H1 (cell line): ENCODE results near the gene ODR4. TPM values are rescaled to one million over a fixed set of nuclear protein-coding genes. Genes with fewer than 3 reads are reported as not detected.
"Not testable (repeated sequence)": the region's sequence is repeated elsewhere in the genome, so short reads cannot be mapped to it uniquely, and the experiment has no call there.

Source experiments
- CTCF ChIA-PET: fragments of 300-600 bp; sonication (Branson Sonifier 250); formaldehyde crosslinking; loops from one replicate; lab custom pipeline; 2021; ENCODE audit not compliant: partially characterized antibody; lab: Charles Lee
- POLR2A ChIA-PET: fragments of 300-600 bp; sonication (Branson Sonifier 250); formaldehyde crosslinking; loops from one replicate; lab custom pipeline; 2021; ENCODE audit warnings: inconsistent platforms; ENCODE audit not compliant: partially characterized antibody; lab: Charles Lee
- DNase-seq, 2 experiments: peaks; one replicate each; pipeline versions ENCODE4 v3.0.0 to v3.0.0-alpha.2; 2010 to 2022; ENCODE audit warnings: low spot score in 2 of 2, low read depth in 1 of 2, mixed read lengths in 1 of 2
- FAIRE-seq: peaks from 2 replicates; lab custom pipeline; 2011; peaks lifted over from hg19 to GRCh38; lab: Jason Lieb, UNC
- H2AFZ ChIP-seq: 2 replicates; pipeline ENCODE4 v1.8.1; 2012; ENCODE audit warnings: low read length, inconsistent platforms
- H2AK5ac ChIP-seq: 2 replicates; pipeline ENCODE4 v1.6.1; 2013; ENCODE audit warnings: low read depth, low read length
- H2BK120ac ChIP-seq: replicated peaks from 2 replicates; pipeline ENCODE3; 2013; ENCODE audit warnings: low read depth, low read length, inconsistent platforms
- H2BK12ac ChIP-seq: 2 replicates; pipeline ENCODE4 v1.6.1; 2013; ENCODE audit warnings: low read depth, low read length
- H2BK15ac ChIP-seq: 2 replicates; pipeline ENCODE4 v1.6.1; 2013; ENCODE audit warnings: low read length
- H2BK20ac ChIP-seq: 2 replicates; pipeline ENCODE4 v1.6.1; 2013; ENCODE audit warnings: low read length
- H2BK5ac ChIP-seq: 2 replicates; pipeline ENCODE4 v1.6.1; 2013; ENCODE audit warnings: low read depth, low read length
- H3K14ac ChIP-seq: 2 replicates; pipeline ENCODE4 v1.6.1; 2013; ENCODE audit warnings: inconsistent platforms; ENCODE audit not compliant: insufficient read length
- H3K18ac ChIP-seq: 2 replicates; pipeline ENCODE4 v1.6.1; 2013; ENCODE audit warnings: low read length; ENCODE audit errors: extremely low read depth
- H3K23ac ChIP-seq: 2 replicates; pipeline ENCODE4 v1.6.1; 2013; ENCODE audit warnings: inconsistent platforms; ENCODE audit not compliant: insufficient read length
- H3K23me2 ChIP-seq: 2 replicates; pipeline ENCODE4 v1.6.1; 2013; ENCODE audit warnings: low read depth, low read length
- H3K27ac ChIP-seq: 2 replicates; pipeline ENCODE4 v1.6.1; 2011; ENCODE audit warnings: low read depth, low read length, inconsistent platforms
- H3K27me3 ChIP-seq, 4 experiments: replicated peaks in 1 of 4; 1 replicate in 1 of 4; 2 replicates in 3 of 4; pipeline versions ENCODE4 v1.6.1 to v1.8.1; 2011 to 2013; ENCODE audit warnings: low read length in 3 of 4, mild to moderate bottlenecking in 3 of 4, inconsistent platforms in 2 of 4, mixed read lengths in 2 of 4, moderate library complexity in 1 of 4; ENCODE audit not compliant: control insufficient read depth in 3 of 4, insufficient read depth in 3 of 4; ENCODE audit errors: extremely low read depth in 1 of 4
- H3K36me3 ChIP-seq, 4 experiments: 2 replicates each; pipeline versions ENCODE4 v1.6.1 to v1.8.1; 2011 to 2013; ENCODE audit warnings: mild to moderate bottlenecking in 4 of 4, low read length in 3 of 4, moderate library complexity in 2 of 4, control low read depth in 1 of 4, inconsistent platforms in 1 of 4; ENCODE audit not compliant: insufficient read depth in 4 of 4, control insufficient read depth in 2 of 4
- H3K4ac ChIP-seq: replicated peaks from 2 replicates; pipeline ENCODE3; 2013; ENCODE audit warnings: low read length, low read depth, mixed read lengths, inconsistent platforms; ENCODE audit not compliant: insufficient read length
- H3K4me1 ChIP-seq, 4 experiments: replicated peaks in 1 of 4; 1 replicate in 1 of 4; 2 replicates in 3 of 4; pipeline versions ENCODE4 v1.6.1 to v1.8.1; 2011 to 2013; ENCODE audit warnings: low read length in 3 of 4, inconsistent platforms in 2 of 4, mixed read lengths in 1 of 4; ENCODE audit not compliant: insufficient read depth in 4 of 4, control insufficient read depth in 3 of 4
- H3K4me2 ChIP-seq, 2 experiments: 2 replicates each; pipeline versions ENCODE4 v1.6.1 to v1.8.1; 2011 to 2013; ENCODE audit warnings: low read depth in 2 of 2, low read length in 2 of 2, control low read depth in 1 of 2, inconsistent platforms in 1 of 2, mild to moderate bottlenecking in 1 of 2; ENCODE audit not compliant: insufficient read depth in 1 of 2
- H3K4me3 ChIP-seq, 4 experiments: fragments of 200-600, 300-600 bp in 1 of 4; sonication (generic), shearing (Covaris generic), sonication (Bioruptor Twin) in 1 of 4; 2 replicates each; pipeline versions ENCODE4 v1.5.1 to v1.8.1; 2011 to 2016; ENCODE audit warnings: low read length in 4 of 4, low read depth in 3 of 4, control low read depth in 2 of 4, inconsistent platforms in 2 of 4, mild to moderate bottlenecking in 2 of 4, mixed read lengths in 1 of 4, moderate library complexity in 1 of 4; ENCODE audit not compliant: insufficient read depth in 2 of 4; ENCODE audit errors: extremely low read depth in 1 of 4
- H3K56ac ChIP-seq: replicated peaks from 2 replicates; pipeline ENCODE3; 2013; ENCODE audit warnings: low read depth, mild to moderate bottlenecking, mixed read lengths, low read length, inconsistent platforms; ENCODE audit not compliant: insufficient read length
- H3K79me1 ChIP-seq: 2 replicates; pipeline ENCODE4 v1.6.1; 2013; ENCODE audit warnings: low read depth, low read length, control low read depth
- H3K79me2 ChIP-seq, 2 experiments: 2 replicates each; pipeline versions ENCODE4 v1.6.1 to v1.8.1; 2012 to 2013; ENCODE audit warnings: low read length in 2 of 2, mild to moderate bottlenecking in 2 of 2, inconsistent platforms in 1 of 2; ENCODE audit not compliant: insufficient read depth in 2 of 2, control insufficient read depth in 1 of 2
- H3K9ac ChIP-seq, 4 experiments: replicated peaks in 1 of 4; 1 replicate in 1 of 4; 2 replicates in 3 of 4; pipeline versions ENCODE4 v1.6.1 to v1.8.1; 2011 to 2013; ENCODE audit warnings: low read depth in 3 of 4, low read length in 3 of 4, control low read depth in 2 of 4, mild to moderate bottlenecking in 2 of 4, moderate library complexity in 2 of 4, inconsistent platforms in 1 of 4; ENCODE audit errors: extremely low read depth in 1 of 4
- H3K9me3 ChIP-seq, 2 experiments: 2 replicates each; pipeline versions ENCODE4 v1.6.1 to v1.8.1; 2012 to 2013; ENCODE audit warnings: mild to moderate bottlenecking in 2 of 2, moderate library complexity in 2 of 2, control low read depth in 1 of 2, inconsistent platforms in 1 of 2, low read depth in 1 of 2, low read length in 1 of 2, mixed read lengths in 1 of 2; ENCODE audit not compliant: insufficient read depth in 2 of 2
- H4K20me1 ChIP-seq, 2 experiments: replicated peaks in 1 of 2; 2 replicates each; pipeline versions ENCODE3 to v1.8.1; 2011 to 2013; ENCODE audit warnings: inconsistent platforms in 2 of 2, low read length in 2 of 2, mild to moderate bottlenecking in 1 of 2; ENCODE audit not compliant: insufficient read depth in 2 of 2, control insufficient read depth in 1 of 2
- H4K5ac ChIP-seq: 2 replicates; pipeline ENCODE4 v1.6.1; 2013; ENCODE audit warnings: low read length, low read depth, mixed read lengths, inconsistent platforms; ENCODE audit not compliant: insufficient read length
- H4K8ac ChIP-seq: 2 replicates; pipeline ENCODE4 v1.8.0; 2013; ENCODE audit warnings: mild to moderate bottlenecking, moderate library complexity, low read length, inconsistent platforms; ENCODE audit not compliant: insufficient read depth; ENCODE audit errors: extremely low read depth
- H4K91ac ChIP-seq: replicated peaks from 2 replicates; pipeline ENCODE3; 2013; ENCODE audit warnings: low read length, mixed read lengths, inconsistent platforms; ENCODE audit not compliant: insufficient read length
- BRCA1 ChIP-seq: IDR thresholded peaks from 2 replicates; pipeline ENCODE4 v1.6.1; 2012; ENCODE audit warnings: low read depth, low read length, improper control_type of control experiment
- USF2 ChIP-seq: IDR thresholded peaks from 2 replicates; pipeline ENCODE4 v1.6.1; 2011; ENCODE audit warnings: low read length, improper control_type of control experiment
- polyA plus RNA-seq, 7 experiments: library from polyadenylated mRNA; depleted of rRNA in 3 of 7; stranded (reverse) in 5 of 7; unstranded in 2 of 7; fragments of >200 nt in 5 of 7; fragments of 200-250 nt in 2 of 7; gene quantifications; 1 replicate in 5 of 7; 2 replicates in 1 of 7; 4 replicates in 1 of 7; pipeline versions ENCODE4 v1.2.1 to v1.2.3, GENCODE V29; 2011 to 2013; ENCODE audit warnings: missing spikeins in 2 of 7, mixed read lengths in 2 of 7
- total RNA-seq: library from RNA; stranded (reverse); fragmentation: NEBNext Ultra II Directional; extraction: Animal tissue kit (Norgen Biotek cat#: 25700); gene quantifications from 2 replicates; pipeline ENCODE4 v1.2.1, GENCODE V29; 2021

ODR4 gene
- total and polyA plus RNA-seq, 2 of the 8 experiments (the other 6 are each of a cell fraction or from before 2014, with no cell fraction given): 4.1 to 14.1 TPM

- TF ChIP-seq USF2: no peak
- no peak for TF ChIP-seq BRCA1
- TF ChIP-seq, all 59 proteins: peak for 0
These were observed 88.3 kb downstream of the ODR4 start (continued) for GRCh38 chr1:186463926-186464325.

- DNase-seq, CTCF ChIA-PET, H3K4me1 ChIP-seq, H3K4me2 ChIP-seq, H3K4ac ChIP-seq, H4K8ac ChIP-seq, H2BK20ac ChIP-seq, H3K36me3 ChIP-seq, H2BK120ac ChIP-seq, H3K14ac ChIP-seq, H4K91ac ChIP-seq, H3K23me2 ChIP-seq, FAIRE-seq, H3K56ac ChIP-seq, H3K9ac ChIP-seq, H2AK5ac ChIP-seq, H3K18ac ChIP-seq, H2BK12ac ChIP-seq, H3K79me2 ChIP-seq, POLR2A ChIA-PET, H3K79me1 ChIP-seq, H4K20me1 ChIP-seq, H3K4me3 ChIP-seq, H4K5ac ChIP-seq, H2BK5ac ChIP-seq, H3K27me3 ChIP-seq, H3K23ac ChIP-seq, H3K27ac ChIP-seq, H2BK15ac ChIP-seq, H3K9me3 ChIP-seq: not testable (repeated sequence)
- H2AFZ ChIP-seq: peak overlapping the region; percentile 40; the same call in 1 of the 2 replicates
These were observed 89.9 kb downstream of the ODR4 start for GRCh38 chr1:186465491-186465890.
